ENCODE data around the gene ATP9B. TPM values are rescaled to one million over a fixed set of nuclear protein-coding genes. Genes with fewer than 3 reads are reported as not detected.

The ATP9B gene
- total RNA-seq (2022; extraction: Qiagen RNA extraction; ENCODE audit: low read depth), result 15.2 to 22.5 TPM (median 18.3 TPM) in 5 replicates

DNA sequence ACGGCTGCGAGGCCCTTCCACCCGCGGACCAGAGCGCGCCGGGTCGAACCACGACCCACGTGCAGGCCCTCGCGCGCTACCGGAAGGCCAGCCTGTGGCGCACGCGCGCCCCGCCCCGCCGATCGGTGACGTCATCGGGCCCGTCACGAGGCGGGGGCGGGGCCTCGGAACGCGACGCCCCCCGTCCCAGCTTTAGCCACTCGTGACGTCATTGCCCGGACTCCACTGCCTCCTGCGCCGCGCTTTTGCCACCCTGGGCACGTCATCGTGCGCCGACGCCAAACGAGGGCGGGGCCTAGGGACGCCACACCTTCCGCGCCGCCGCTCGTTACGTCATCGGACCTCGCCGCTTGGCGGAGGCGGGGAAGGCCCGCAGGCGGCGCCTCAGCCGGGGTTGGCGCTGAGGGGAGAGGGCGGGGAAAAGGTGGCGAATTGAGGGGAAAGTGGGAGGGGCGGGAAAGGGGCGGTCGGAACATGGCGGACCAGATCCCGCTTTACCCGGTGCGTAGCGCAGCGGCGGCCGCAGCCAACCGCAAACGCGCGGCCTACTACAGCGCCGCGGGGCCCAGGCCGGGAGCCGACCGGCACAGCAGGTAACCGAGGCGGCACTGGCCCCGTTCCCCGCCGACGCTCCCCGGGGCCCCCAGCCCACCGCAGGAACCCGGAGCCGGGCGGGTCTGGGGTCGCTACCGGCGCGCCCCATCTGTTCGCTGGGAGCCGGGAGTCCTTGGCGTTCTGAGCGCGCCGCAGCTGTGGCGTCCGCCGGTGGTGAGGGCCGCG, at the start of gene ATP9B:
ATP9B (plus strand) TSS at position 458 of the 780 bp plus-strand sequence; CDS start at position 475, 17 bp downstream.

GRCh38 chr18:79395761-79396404, 326.7 kb downstream of the ATP9B start, which contains the start of gene NFATC1:
Gene NFATC1 (plus strand): TSS chr18:79395930. CDS start chr18:79396225, 295 bp downstream.

Other genes starting within 250 kb of the ATP9B start
- not detected in 5 replicates for gene SALL3, start 89.6 kb upstream of the ATP9B start, total RNA-seq (2022; extraction: Qiagen RNA extraction; ENCODE audit: low read depth)